ENCODE results near the gene LENEP. TPM values are rescaled to one million over a fixed set of nuclear protein-coding genes. Genes with fewer than 3 reads are reported as not detected.
"Not testable (repeated sequence)": the region's sequence is repeated elsewhere in the genome, so short reads cannot be mapped to it uniquely, and the experiment has no call there.

The LENEP gene
- total RNA-seq, 1 donor from 2014 or later: 0.82 TPM

DNA sequence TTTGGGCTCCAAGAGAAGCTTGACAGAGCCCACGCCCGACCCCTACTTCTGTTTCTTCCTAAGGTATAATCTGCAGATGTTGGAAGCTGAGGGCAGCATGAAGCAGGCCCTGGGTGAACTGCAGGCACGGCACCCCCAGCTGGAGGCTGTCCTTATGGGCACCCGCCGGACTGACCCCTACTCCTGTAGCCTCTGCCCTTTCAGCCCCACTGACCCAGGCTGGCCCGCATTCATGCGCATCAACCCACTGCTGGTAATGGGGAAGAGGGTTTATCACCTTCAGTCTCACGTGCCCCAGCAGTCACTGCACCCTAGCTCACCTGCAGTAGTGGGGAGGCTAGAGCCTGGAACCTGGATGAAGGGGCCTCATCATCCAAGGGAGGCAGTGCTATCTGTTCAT, 3.1 kb upstream of the LENEP start:
- TF ChIP-seq, protein P1, sequence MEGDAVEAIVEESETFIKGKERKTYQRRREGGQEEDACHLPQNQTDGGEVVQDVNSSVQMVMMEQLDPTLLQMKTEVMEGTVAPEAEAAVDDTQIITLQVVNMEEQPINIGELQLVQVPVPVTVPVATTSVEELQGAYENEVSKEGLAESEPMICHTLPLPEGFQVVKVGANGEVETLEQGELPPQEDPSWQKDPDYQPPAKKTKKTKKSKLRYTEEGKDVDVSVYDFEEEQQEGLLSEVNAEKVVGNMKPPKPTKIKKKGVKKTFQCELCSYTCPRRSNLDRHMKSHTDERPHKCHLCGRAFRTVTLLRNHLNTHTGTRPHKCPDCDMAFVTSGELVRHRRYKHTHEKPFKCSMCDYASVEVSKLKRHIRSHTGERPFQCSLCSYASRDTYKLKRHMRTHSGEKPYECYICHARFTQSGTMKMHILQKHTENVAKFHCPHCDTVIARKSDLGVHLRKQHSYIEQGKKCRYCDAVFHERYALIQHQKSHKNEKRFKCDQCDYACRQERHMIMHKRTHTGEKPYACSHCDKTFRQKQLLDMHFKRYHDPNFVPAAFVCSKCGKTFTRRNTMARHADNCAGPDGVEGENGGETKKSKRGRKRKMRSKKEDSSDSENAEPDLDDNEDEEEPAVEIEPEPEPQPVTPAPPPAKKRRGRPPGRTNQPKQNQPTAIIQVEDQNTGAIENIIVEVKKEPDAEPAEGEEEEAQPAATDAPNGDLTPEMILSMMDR (IDR thresholded peaks at IDR 0.05; ENCODE audit: unreplicated experiment): no peak
- Mint-ChIP-seq H3K4me1 (ENCODE audit: unreplicated experiment) (peaks cover 13% of the 10 kb centered on the region), H3K27ac (ENCODE audit: unreplicated experiment) (no peak overlapping the region), H3K27me3 (ENCODE audit: unreplicated experiment) (no peaks in the 10 kb centered on the region), H3K36me3 (ENCODE audit: low read depth, unreplicated experiment) (peaks cover 12% of the 10 kb centered on the region), H3K9me3 (ENCODE audit: unreplicated experiment) (no peaks in the 10 kb centered on the region), H3K4me3 (ENCODE audit: unreplicated experiment) (no peak overlapping the region)
- DNase-seq (ENCODE audit: low spot score): no peak

GRCh38 chr1:154992721-154993571, 440 bp upstream of the LENEP start:
- Mint-ChIP-seq H3K36me3 (ENCODE audit: low read depth, unreplicated experiment) (peaks cover 12% of the 10 kb centered on the region), H3K4me3 (ENCODE audit: unreplicated experiment) (no peak overlapping the region), H3K4me1 (ENCODE audit: unreplicated experiment) (peaks cover 13% of the 10 kb centered on the region), H3K27me3 (ENCODE audit: unreplicated experiment) (no peaks in the 10 kb centered on the region), H3K9me3 (ENCODE audit: unreplicated experiment) (no peaks in the 10 kb centered on the region), H3K27ac (ENCODE audit: unreplicated experiment) (no peak overlapping the region)
- DNase-seq (ENCODE audit: low spot score): no peak
- TF ChIP-seq, protein P1 (IDR thresholded peaks at IDR 0.05; ENCODE audit: unreplicated experiment): no peak

DNA sequence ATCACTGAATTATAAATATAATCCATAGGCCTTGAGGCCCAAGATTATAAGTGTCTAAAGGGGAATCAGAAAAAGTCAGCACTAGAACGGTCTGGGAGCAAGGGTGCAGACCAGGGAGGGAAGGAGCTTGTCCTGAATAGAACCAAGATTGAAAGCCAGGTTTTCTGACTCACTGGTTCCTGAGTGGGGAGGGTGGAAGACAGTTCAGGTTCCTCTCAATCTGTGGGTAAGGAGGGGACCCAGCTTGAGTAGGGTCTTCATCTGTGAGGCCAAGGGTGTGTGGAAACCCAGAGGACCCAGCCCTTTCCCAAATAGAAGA, 842 bp downstream of the LENEP start:
- Mint-ChIP-seq H3K9me3 (ENCODE audit: unreplicated experiment) (no peaks in the 10 kb centered on the region), H3K36me3 (ENCODE audit: low read depth, unreplicated experiment) (peaks cover 5% of the 10 kb centered on the region), H3K27me3 (ENCODE audit: unreplicated experiment) (peaks cover 6% of the 10 kb centered on the region), H3K27ac (ENCODE audit: unreplicated experiment) (no peak overlapping the region), H3K4me3 (ENCODE audit: unreplicated experiment) (peak overlapping the region; percentile 12), H3K4me1 (ENCODE audit: unreplicated experiment) (peaks cover 12% of the 10 kb centered on the region)
- DNase-seq (ENCODE audit: low spot score): no peak
- TF ChIP-seq, protein P1 (IDR thresholded peaks at IDR 0.05; ENCODE audit: unreplicated experiment): no peak

DNA sequence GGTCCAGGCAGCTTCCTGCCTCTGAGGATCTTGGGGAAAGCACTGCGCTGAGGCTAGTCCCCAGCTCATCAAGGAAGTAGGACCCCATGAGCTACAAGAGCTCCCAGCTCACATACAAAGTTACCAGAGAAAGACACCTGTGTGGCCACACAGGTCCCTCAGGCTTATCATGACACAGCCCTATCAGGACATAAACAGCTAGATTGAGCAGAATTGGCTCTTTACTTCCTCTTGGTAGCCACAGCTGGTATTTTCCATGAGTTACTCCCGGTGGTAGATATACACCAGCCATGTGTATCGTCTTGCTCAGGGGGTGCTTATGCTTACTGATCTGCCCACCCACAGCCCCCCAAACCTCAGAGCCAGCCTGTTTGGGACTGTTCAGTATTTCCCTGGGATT, 1.2 kb downstream of the LENEP start:
- no peak for DNase-seq (ENCODE audit: low spot score)
- Mint-ChIP-seq H3K27ac (ENCODE audit: unreplicated experiment) (no peak overlapping the region), H3K4me3 (ENCODE audit: unreplicated experiment) (peak overlapping the region; percentile 63), H3K9me3 (ENCODE audit: unreplicated experiment) (no peaks in the 10 kb centered on the region), H3K36me3 (ENCODE audit: low read depth, unreplicated experiment) (peaks cover 3% of the 10 kb centered on the region), H3K27me3 (ENCODE audit: unreplicated experiment) (peaks cover 6% of the 10 kb centered on the region), H3K4me1 (ENCODE audit: unreplicated experiment) (peaks cover 11% of the 10 kb centered on the region)
- TF ChIP-seq, protein P1 (IDR thresholded peaks at IDR 0.05; ENCODE audit: unreplicated experiment): no peak

- not testable (repeated sequence) for H3K27ac Mint-ChIP-seq (ENCODE audit: unreplicated experiment); H3K27me3 Mint-ChIP-seq (ENCODE audit: unreplicated experiment); H3K4me3 Mint-ChIP-seq (ENCODE audit: unreplicated experiment); H3K9me3 Mint-ChIP-seq (ENCODE audit: unreplicated experiment); H3K36me3 Mint-ChIP-seq (ENCODE audit: low read depth, unreplicated experiment)
- TF ChIP-seq, protein P1 (IDR thresholded peaks at IDR 0.05; ENCODE audit: unreplicated experiment): peak; percentile 24
- H3K4me1 Mint-ChIP-seq (ENCODE audit: unreplicated experiment): peaks cover 15% of the 10 kb centered on the region
- peak; percentile 71 for DNase-seq (ENCODE audit: low spot score)
Observed at GRCh38 chr1:154995301-154995983, 2.1 kb downstream of the LENEP start.

Data from endothelial cell (in vitro differentiated cells).